GM19023 (cell line): Measurements from ENCODE around the gene PCDH9.

ENCODE experiments used
- ATAC-seq: cut with Tn5 transposase; IDR thresholded peaks from one replicate; pipeline ENCODE4 v1.9.1; 2021; ENCODE audit warnings: mild to moderate bottlenecking, moderate library complexity; ENCODE audit not compliant: unreplicated experiment

The PCDH9 gene

GRCh38 chr13:66992719-66993118 is 237.4 kb downstream of the PCDH9 start:
- no peak for ATAC-seq

DNA sequence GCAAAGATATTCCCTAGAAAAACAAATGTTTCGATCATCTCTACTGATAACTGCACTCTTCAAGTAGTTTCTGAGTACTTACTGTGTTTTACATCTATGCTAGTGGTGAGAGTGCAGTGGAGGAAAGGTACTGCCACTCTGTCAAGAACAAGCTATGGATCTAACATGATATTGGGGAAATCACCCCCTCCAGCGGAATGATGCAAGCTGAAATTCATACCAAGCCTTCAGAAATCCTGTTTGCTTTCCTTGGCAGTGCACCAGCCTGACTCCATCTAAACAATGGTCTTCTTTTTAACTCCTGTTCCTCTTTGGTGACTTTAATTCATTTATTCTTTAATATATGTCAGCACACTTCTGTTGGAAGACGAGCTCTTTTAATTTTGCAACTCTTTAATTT is 238.0 kb downstream of the PCDH9 start:
- no peak for ATAC-seq

DNA sequence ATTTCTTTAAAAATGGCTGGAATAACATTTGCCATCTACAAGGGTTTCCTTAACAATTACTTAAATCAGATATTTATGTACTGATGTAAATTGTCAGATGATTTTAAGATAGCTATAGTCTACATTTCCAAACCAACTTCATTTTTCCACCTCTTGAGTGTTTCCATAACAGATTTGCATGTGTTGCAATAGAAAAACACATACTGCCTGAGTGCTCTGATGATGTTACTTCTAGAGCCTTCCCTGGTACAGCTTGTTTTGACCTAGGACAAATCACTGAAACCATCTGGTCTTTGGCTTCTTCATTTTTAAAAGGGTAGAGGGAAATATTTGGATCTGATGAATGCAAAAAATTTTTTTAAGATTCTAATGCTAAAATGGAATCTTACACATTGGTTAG is 245.9 kb downstream of the PCDH9 start:
- no peak for ATAC-seq

- no peak for ATAC-seq
Measured at GRCh38 chr13:66981912-66982311, 248.2 kb downstream of the PCDH9 start.

DNA sequence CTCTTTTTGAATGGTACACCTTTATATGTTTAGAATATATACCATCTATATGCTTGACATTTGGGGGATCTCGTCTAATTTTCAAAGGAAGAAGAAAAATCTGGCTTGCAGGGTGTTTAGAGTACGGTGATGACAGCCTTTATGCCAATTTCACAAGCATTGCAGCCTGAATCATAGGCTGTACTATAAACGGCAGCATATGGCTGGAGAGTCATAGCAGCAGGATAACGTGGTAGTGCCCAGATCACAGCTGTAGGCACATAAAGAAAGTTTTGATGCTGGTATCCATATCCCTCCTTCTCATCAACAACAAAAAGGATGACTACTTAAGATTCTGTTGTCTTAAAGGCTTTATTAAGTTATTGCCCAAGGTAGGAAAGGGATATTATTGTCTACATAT is 253.0 kb downstream of the PCDH9 start:
- no peak for ATAC-seq

DNA sequence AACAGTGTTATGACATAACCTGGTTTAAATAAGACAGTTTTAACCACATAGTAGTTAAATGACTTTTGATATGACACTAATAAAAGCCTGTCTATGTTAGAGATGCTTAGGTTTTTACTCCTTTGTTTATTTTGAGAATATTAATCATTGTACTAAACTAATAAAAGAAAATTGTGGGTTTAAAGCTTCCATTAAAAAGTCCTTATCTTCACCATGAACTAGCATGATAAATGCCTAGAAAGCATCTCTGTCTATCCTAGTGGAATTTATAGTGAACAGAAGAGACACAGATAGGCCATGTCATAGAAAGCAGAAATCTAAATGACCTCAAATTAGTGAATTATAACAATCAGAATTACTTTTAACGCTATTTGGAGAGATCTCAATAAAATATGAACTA is 255.2 kb downstream of the PCDH9 start:
- ATAC-seq: no peak

- no peak for ATAC-seq
Measured at GRCh38 chr13:66974174-66974573, 256.0 kb downstream of the PCDH9 start.

DNA sequence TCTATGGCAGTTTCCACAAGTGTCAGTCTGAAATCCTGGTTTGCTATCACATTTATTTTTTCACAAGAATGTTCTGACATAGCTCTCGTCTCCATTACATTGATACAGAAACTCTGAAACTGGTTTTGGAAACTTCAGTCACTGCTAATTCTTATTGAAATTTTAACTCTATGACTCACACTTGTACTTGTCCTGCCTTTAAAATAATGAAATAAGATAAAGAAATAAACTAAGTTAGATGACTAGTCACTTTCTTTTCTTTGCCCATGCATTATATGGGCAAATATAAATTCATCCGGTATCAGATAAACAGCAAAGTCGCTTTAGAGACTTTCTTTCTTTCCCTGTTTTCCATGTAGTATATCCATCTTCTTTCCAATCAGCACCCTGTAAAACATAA is 257.5 kb downstream of the PCDH9 start:
- no peak for ATAC-seq

GRCh38 chr13:66971004-66971403 is 259.1 kb downstream of the PCDH9 start:
- no peak for ATAC-seq

DNA sequence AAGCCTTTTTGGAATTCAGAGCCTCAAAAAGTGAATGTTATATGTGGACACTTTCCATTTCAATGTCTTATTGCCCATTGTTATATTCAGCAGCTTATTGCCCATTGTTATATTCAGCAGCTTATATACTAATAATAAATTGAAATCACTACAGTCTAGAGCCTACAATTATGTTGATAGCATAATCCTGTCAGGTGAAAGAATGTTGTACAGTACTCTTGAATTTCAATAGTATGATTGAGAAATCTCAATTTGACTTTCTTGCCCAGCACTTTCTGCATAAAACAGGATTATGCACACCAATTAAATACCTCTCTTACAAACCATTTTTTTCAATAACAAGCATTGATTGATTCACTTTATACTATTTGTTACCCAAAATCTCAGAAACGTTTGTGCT is 260.8 kb downstream of the PCDH9 start:
- ATAC-seq: no peak

DNA sequence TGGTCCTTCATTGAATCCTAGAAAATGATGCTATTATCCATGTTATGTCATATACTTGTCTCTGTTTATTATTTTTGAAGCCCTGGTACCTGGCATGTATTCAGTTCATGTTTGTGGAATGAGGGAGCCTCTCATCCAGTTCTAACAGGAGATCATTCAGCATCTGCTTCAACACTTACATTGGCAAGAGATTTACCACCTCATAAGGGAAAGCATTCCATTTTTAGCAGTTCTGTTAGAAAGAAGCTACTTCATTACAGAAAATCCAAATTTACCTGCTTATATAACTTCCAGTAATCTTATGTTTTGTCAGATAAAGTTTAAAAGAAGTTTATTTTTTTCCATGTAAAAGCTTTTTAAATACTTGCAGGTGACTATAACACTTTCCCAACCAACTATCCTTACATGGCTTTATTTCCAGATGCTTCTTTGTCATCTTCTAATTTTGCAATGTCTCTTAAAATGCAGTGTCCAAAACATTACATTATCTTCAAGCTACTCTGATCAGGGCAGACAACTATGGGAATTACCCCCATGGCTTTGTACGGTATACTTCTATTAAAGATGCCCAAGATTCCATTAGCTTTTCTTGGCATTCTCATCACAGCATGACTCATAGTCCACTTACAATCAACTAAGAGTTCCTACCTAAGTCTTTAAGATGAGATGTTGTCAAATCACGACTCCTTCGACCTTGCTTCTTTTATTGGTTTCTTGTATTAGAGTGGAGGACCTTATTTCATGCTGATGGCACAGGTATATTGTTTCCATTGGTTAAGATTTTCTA is 262.1 kb downstream of the PCDH9 start:
- ATAC-seq: no peak

DNA sequence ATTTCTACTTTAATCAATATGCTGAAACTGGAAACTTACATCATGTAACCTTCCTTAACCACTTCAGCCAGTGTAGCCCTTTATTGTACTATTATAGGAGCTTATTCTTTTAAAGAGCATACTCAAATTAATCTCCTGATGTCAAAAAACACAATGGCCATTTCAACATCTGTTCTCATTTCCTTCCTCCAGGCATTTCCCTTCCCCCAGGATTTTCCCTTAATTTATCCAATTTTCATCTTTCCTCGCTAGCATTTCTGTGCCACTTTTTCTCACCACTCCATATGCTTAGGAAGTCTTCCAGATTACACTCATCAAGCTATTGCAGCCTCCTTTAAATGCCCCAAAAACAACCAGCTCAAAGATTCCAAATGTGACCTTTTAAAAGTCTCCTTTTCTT is 265.0 kb downstream of the PCDH9 start:
- no peak for ATAC-seq

GRCh38 chr13:66962953-66963352 is 267.2 kb downstream of the PCDH9 start:
- ATAC-seq: no peak

- ATAC-seq: peak; percentile 63
Measured at GRCh38 chr13:66958611-66959010, 271.5 kb downstream of the PCDH9 start.

DNA sequence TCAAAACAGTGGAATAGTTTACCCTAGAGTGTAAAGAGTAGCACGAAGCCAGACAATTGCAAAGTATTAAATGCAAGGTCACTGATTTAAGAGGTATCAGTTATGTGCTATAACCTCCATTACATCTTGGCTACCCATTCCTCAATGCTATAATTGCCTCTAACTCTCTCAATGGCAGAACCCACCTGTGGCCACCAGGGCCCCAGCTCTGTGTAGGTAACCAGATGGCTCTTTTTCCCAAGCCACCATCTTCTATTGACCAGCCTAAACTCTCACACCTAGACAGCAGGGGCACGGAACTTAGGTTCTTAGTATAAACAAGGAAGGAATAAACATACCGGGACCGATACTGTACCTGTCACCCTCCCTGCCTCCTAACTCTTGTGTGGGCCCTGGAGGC is 277.6 kb downstream of the PCDH9 start:
- ATAC-seq: no peak

GRCh38 chr13:66951426-66951825 is 278.7 kb downstream of the PCDH9 start:
- no peak for ATAC-seq

DNA sequence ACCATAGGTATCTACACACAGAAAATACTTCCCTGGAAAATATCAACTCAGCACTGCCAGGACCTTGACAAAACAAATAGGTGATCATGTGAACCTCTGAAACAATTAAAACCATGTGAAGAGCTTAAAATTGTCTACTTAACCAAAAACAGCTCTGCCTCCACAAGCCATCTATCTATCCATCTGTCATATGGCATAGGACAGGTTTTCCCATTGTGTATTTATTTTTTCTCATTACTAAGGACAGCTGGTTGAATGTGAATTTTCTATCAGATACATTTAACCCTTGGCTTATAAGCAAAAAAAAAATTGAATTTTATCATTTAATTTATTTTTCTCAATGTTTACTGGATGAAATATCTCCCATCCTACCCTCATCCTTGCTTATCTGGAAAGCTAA is 279.5 kb downstream of the PCDH9 start:
- ATAC-seq: no peak

- ATAC-seq: no peak
Measured at GRCh38 chr13:66948910-66949309, 281.2 kb downstream of the PCDH9 start.

DNA sequence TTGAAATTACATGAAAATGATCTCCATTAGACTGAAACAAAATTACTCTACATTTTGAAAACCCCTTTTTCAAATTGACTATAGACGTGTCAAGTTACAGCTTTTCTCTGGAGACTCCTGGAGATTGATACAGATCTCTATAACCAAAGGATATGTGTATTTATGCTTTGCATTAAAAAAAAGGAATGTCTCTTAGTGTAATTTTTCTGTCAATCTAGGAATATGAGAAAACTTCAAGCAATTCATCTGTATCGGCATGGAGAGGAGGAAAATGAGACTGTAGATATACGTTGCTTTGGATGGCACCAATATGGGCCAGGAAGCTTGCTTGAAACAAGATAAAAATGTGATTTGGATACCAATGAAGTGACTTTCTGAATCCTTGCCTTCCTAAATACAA is 286.6 kb downstream of the PCDH9 start:
- no peak for ATAC-seq

- no peak for ATAC-seq
Measured at GRCh38 chr13:66940113-66940512, 290.0 kb downstream of the PCDH9 start.

- ATAC-seq: no peak
Measured at GRCh38 chr13:66937423-66937822, 292.7 kb downstream of the PCDH9 start.

GRCh38 chr13:66933994-66934393 is 296.1 kb downstream of the PCDH9 start:
- no peak for ATAC-seq

GRCh38 chr13:66933527-66933926 is 296.6 kb downstream of the PCDH9 start:
- ATAC-seq: no peak
